ENCODE data around the gene CACNG4. TPM values are rescaled to one million over a fixed set of nuclear protein-coding genes. Genes with fewer than 3 reads are reported as not detected.

CACNG4 gene
- total RNA-seq, 4 donors from 2014 or later: 0.27 to 1.9 TPM; not detected in 2

DNA sequence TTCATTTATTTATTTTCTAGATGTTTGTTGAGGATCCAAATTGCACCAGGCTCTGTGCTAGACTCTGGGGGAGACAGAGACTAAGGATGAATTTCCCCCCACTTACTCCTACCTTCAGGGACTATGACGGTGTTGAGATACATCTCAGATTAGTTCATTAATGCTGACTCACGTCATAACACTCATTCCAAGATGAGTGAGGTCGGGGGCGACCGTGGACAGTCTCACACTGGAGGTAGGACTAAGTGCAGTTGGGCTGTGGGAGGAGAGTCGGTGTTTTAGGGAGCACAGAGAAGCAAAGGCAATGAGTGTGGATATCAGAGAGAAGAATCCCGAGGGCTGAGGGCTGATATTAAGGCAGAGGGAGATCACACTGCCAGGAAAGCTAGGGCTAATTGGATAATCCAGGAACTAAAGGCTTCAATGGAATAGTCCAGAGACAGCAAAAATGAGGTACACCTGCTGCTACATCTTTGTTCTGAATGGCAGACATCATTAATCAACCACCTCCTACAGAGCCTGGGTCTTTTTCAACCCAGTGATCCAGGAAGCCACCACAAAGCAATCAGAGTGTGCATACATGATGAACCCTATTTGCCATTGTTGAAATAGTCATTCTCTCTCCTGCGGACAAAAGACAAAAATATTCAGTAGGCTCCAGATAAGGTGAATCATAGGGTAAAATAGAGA is 38.6 kb upstream of the CACNG4 start:
- Histone ChIP-seq H3K27ac (no peak overlapping the region), H3K4me1 (no peaks in the 10 kb centered on the region), H3K4me3 (no peak overlapping the region), H3K9me3 (no peaks in the 10 kb centered on the region), H3K27me3 (peaks cover 23% of the 10 kb centered on the region), H3K36me3 (no peaks in the 10 kb centered on the region)
- intact Hi-C loops (cut with DNase I; ENCODE audit: low total_unique reads): no loop called here
- WGBS, 2 donors (ENCODE audit: low coverage in 1 of 2): 72 to 100% methylated on average over 2 to 8 of the region's 8 CpGs
- no peak for TF ChIP-seq POLR2AphosphoS5 (IDR thresholded peaks at IDR 0.05)
- no peak for TF ChIP-seq EP300 (IDR thresholded peaks at IDR 0.05; ENCODE audit: low read depth)
- no peak for TF ChIP-seq POLR2A (IDR thresholded peaks at IDR 0.05)
- TF ChIP-seq, protein P1, sequence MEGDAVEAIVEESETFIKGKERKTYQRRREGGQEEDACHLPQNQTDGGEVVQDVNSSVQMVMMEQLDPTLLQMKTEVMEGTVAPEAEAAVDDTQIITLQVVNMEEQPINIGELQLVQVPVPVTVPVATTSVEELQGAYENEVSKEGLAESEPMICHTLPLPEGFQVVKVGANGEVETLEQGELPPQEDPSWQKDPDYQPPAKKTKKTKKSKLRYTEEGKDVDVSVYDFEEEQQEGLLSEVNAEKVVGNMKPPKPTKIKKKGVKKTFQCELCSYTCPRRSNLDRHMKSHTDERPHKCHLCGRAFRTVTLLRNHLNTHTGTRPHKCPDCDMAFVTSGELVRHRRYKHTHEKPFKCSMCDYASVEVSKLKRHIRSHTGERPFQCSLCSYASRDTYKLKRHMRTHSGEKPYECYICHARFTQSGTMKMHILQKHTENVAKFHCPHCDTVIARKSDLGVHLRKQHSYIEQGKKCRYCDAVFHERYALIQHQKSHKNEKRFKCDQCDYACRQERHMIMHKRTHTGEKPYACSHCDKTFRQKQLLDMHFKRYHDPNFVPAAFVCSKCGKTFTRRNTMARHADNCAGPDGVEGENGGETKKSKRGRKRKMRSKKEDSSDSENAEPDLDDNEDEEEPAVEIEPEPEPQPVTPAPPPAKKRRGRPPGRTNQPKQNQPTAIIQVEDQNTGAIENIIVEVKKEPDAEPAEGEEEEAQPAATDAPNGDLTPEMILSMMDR (IDR thresholded peaks at IDR 0.05): no peak
- in situ Hi-C loops (cut with MboI; ENCODE audit: low pct_ligation_motif_present in 1 of 4, low pct_unique_long_range_greater_than_20kb in 1 of 4, low sequenced_read_pairs in 3 of 4): no loop called here
- no peak for DNase-seq

DNA sequence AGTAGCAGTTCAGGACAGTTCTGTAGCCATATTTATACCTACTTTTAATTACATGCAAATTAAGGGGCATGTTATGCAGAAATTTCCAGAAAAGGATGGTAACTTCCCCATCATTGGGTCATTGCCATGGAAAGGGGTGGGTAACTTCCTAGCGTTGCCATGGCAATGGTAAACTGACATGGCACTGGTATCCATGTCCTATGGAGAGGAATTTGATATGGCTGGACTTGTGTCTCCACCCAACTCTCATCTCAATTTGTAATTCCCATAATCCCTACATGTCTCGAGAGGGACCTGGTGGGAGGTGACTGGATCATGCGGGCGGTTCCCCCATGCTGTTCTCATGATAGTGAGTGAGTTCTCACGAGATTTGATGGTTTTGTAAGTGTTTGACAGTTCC is 35.6 kb upstream of the CACNG4 start:
- TF ChIP-seq, protein P1 (IDR thresholded peaks at IDR 0.05): no peak
- no peak for TF ChIP-seq POLR2A (IDR thresholded peaks at IDR 0.05)
- TF ChIP-seq EP300 (IDR thresholded peaks at IDR 0.05; ENCODE audit: low read depth): no peak
- no peak for TF ChIP-seq POLR2AphosphoS5 (IDR thresholded peaks at IDR 0.05)
- no peaks in the 10 kb centered on the region for H3K36me3 ChIP-seq
- in situ Hi-C loops (cut with MboI; ENCODE audit: low pct_ligation_motif_present in 1 of 4, low pct_unique_long_range_greater_than_20kb in 1 of 4, low sequenced_read_pairs in 3 of 4): no loop called here
- 90% methylated on average over 5 of the region's 5 CpGs; no CpG with 5 or more reads in 1 of the 2 donors for WGBS, 2 donors (ENCODE audit: low coverage in 1 of 2)
- no peaks in the 10 kb centered on the region for H3K9me3 ChIP-seq
- no peak overlapping the region for H3K27ac ChIP-seq
- H3K27me3 ChIP-seq: peaks cover 22% of the 10 kb centered on the region
- intact Hi-C loops (cut with DNase I; ENCODE audit: low total_unique reads): no loop called here
- DNase-seq: no peak
- H3K4me1 ChIP-seq: no peaks in the 10 kb centered on the region
- H3K4me3 ChIP-seq: no peak overlapping the region

DNA sequence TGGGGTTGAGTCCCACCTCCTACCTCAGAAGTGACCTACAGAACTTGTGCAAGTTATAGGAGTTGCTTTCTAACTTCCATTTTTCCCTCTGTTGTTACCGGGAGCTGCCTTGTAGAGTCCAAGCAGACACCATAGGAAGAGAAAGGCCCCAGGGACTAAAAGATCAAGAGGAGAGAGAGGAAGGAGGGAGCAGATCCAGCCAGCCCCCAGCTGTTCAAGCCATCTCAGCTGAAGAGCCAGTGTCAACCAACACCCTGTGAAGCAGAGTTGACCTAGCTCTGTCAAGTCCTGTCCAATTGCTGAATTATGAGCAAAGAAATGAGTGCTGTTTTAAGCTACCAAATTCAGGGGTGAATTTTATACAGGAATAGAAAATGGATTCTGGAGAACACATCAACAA is 34.9 kb upstream of the CACNG4 start:
- Histone ChIP-seq H3K36me3 (no peaks in the 10 kb centered on the region), H3K4me3 (no peak overlapping the region), H3K27me3 (peaks cover 16% of the 10 kb centered on the region), H3K4me1 (no peaks in the 10 kb centered on the region), H3K9me3 (no peaks in the 10 kb centered on the region), H3K27ac (no peak overlapping the region)
- intact Hi-C loops (cut with DNase I; ENCODE audit: low total_unique reads): no loop called here
- in situ Hi-C loops (cut with MboI; ENCODE audit: low pct_ligation_motif_present in 1 of 4, low pct_unique_long_range_greater_than_20kb in 1 of 4, low sequenced_read_pairs in 3 of 4): no loop called here
- no peak for DNase-seq
- WGBS, 2 donors (ENCODE audit: low coverage in 1 of 2): 26% methylated on average over 1 of the region's 1 CpG; no CpG with 5 or more reads in 1 of the 2 donors
- TF ChIP-seq POLR2AphosphoS5 (IDR thresholded peaks at IDR 0.05) (no peak), POLR2A (IDR thresholded peaks at IDR 0.05) (no peak), EP300 (IDR thresholded peaks at IDR 0.05; ENCODE audit: low read depth) (no peak)
- TF ChIP-seq, protein P1 (IDR thresholded peaks at IDR 0.05): no peak

DNA sequence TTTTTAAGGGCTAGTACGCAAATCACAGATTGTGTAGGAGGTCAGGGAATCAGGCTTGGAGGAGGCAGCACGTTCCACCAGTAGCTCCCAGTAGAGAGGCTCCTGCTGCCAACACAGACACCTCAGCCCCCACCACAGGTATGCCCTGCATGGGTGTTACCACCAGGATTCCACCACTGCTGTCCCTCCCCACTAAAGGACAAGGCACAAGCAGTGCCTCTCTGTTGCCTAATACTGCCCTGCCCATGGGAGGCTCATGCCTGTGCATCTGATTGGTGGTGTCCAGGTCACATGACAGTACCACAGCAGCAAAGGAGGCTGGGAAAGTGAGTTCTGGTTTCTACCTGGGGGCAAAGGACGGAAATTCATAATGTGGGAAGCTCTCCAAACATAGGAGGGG is 33.6 kb upstream of the CACNG4 start:
- in situ Hi-C loops (cut with MboI; ENCODE audit: low pct_ligation_motif_present in 1 of 4, low pct_unique_long_range_greater_than_20kb in 1 of 4, low sequenced_read_pairs in 3 of 4): no loop called here
- no peak for DNase-seq
- WGBS, 2 donors (ENCODE audit: low coverage in 1 of 2): 69% methylated on average over 3 of the region's 3 CpGs; no CpG with 5 or more reads in 1 of the 2 donors

More for the DNA sequence above, 33.6 kb upstream of the CACNG4 start:
- no peak overlapping the region for H3K4me3 ChIP-seq
- no peak overlapping the region for H3K27ac ChIP-seq
- no peaks in the 10 kb centered on the region for H3K9me3 ChIP-seq
- no peaks in the 10 kb centered on the region for H3K36me3 ChIP-seq
- TF ChIP-seq, protein P1 (IDR thresholded peaks at IDR 0.05): no peak
- TF ChIP-seq POLR2A (IDR thresholded peaks at IDR 0.05) (no peak), EP300 (IDR thresholded peaks at IDR 0.05; ENCODE audit: low read depth) (no peak), POLR2AphosphoS5 (IDR thresholded peaks at IDR 0.05) (no peak)
- H3K27me3 ChIP-seq: peaks cover 13% of the 10 kb centered on the region
- intact Hi-C loops (cut with DNase I; ENCODE audit: low total_unique reads): no loop called here
- H3K4me1 ChIP-seq: no peaks in the 10 kb centered on the region
